Fibroblast of villous mesenchyme (primary cell): Measurements from ENCODE around the gene TOE1. TPM values are rescaled to one million over a fixed set of nuclear protein-coding genes. Genes with fewer than 3 reads are reported as not detected.
A peak's percentile ranks its signal among the peaks of the same experiment; 100 is the strongest.

Source experiments
- DNase-seq: peaks from one replicate; pipeline ENCODE4 v3.0.0-alpha.2; 2010; ENCODE audit warnings: low read depth
- H3K4me3 ChIP-seq: 2 replicates; pipeline ENCODE4 v1.5.1; 2011; ENCODE audit warnings: low read depth, mild to moderate bottlenecking, low read length
- CTCF ChIP-seq: IDR thresholded peaks from 2 replicates; pipeline ENCODE4 v1.5.1; 2012; ENCODE audit warnings: low read depth, mild to moderate bottlenecking, low read length; ENCODE audit not compliant: insufficient read depth
- total RNA-seq: library from RNA; depleted of rRNA; stranded (reverse); fragments of >200 nt; gene quantifications from 2 replicates; pipeline ENCODE4 v1.2.3, GENCODE V29; 2012

TOE1 gene
- total RNA-seq, 1 donor, result 10.4 TPM

- no peak for TF ChIP-seq CTCF
- no peak for DNase-seq
- no peak overlapping the region for H3K4me3 ChIP-seq
Measured at GRCh38 chr1:45314266-45314665, 25.7 kb upstream of the TOE1 start.

- TF ChIP-seq CTCF, result no peak
- H3K4me3 ChIP-seq, result no peak overlapping the region
- no peak for DNase-seq
Measured at GRCh38 chr1:45317166-45317565, 22.8 kb upstream of the TOE1 start.

GRCh38 chr1:45319761-45320160 is 20.2 kb upstream of the TOE1 start:
- H3K4me3 ChIP-seq, result no peak overlapping the region
- DNase-seq, result no peak
- TF ChIP-seq CTCF, result no peak

GRCh38 chr1:45321444-45321843 is 18.5 kb upstream of the TOE1 start:
- no peak overlapping the region for H3K4me3 ChIP-seq
- no peak for TF ChIP-seq CTCF
- DNase-seq, result no peak

GRCh38 chr1:45322486-45323040 is 17.4 kb upstream of the TOE1 start:
- no peak for TF ChIP-seq CTCF
- DNase-seq, result no peak
- no peak overlapping the region for H3K4me3 ChIP-seq

- H3K4me3 ChIP-seq, result peak overlapping the region; percentile 60
- no peak for TF ChIP-seq CTCF
- no peak for DNase-seq
Measured at GRCh38 chr1:45325851-45326506, 14.0 kb upstream of the TOE1 start.
